MCF 10A (cell line): Measurements from ENCODE around the gene FAM234A. TPM values are rescaled to one million over a fixed set of nuclear protein-coding genes. Genes with fewer than 3 reads are reported as not detected.

ENCODE experiments used
- BruUV-seq: library from RNA; stranded (reverse); fragments of 400-500 nt; replicated peaks from 2 replicates; lab custom pipeline; 2021; lab: Mats Ljungman, UMichigan
- CTCF ChIA-PET: fragments of 300-600 bp; sonication (Branson Sonifier 250); formaldehyde crosslinking; extraction: SDS; loops from one replicate; lab custom pipeline; 2021; ENCODE audit warnings: antibody characterized with exemption, inconsistent platforms; lab: Yijun Ruan, JAX
- POLR2A ChIA-PET: fragments of 300-600, 350-650 bp; sonication (Branson Sonifier 250); formaldehyde crosslinking; extraction: SDS; loops from one replicate; lab custom pipeline; 2020; ENCODE audit warnings: antibody characterized with exemption, inconsistent platforms; lab: Yijun Ruan, JAX
- DNase-seq: peaks from one replicate; pipeline ENCODE4 v3.0.0-alpha.2; 2018; ENCODE audit not compliant: unreplicated experiment
- H3K27ac Mint-ChIP-seq: one replicate; pipeline ENCODE4 v1.8.0; 2022; ENCODE audit warnings: mild to moderate bottlenecking, low read depth, mixed read lengths; ENCODE audit not compliant: unreplicated experiment
- H3K27me3 Mint-ChIP-seq: one replicate; pipeline ENCODE4 v1.8.0; 2022; ENCODE audit warnings: mixed read lengths; ENCODE audit not compliant: insufficient read depth, unreplicated experiment
- H3K36me3 Mint-ChIP-seq: one replicate; pipeline ENCODE4 v1.8.0; 2022; ENCODE audit warnings: mild to moderate bottlenecking, moderate library complexity, mixed read lengths; ENCODE audit not compliant: insufficient read depth, unreplicated experiment
- H3K4me1 Mint-ChIP-seq: one replicate; pipeline ENCODE4 v1.8.0; 2022; ENCODE audit warnings: mixed read lengths; ENCODE audit not compliant: insufficient read depth, unreplicated experiment
- H3K4me3 Mint-ChIP-seq: one replicate; pipeline ENCODE4 v1.8.0; 2022; ENCODE audit warnings: mild to moderate bottlenecking, moderate library complexity, mixed read lengths; ENCODE audit not compliant: unreplicated experiment
- H3K9me3 Mint-ChIP-seq: one replicate; pipeline ENCODE4 v1.8.0; 2022; ENCODE audit warnings: mixed read lengths; ENCODE audit not compliant: unreplicated experiment
- intact Hi-C: fragments of 100-400 bp; cut with micrococcal nuclease; formaldehyde crosslinking; loops from 2 replicates; pipeline ENCODE4 v1.14.1; 2022
- total RNA-seq: library from RNA; stranded (reverse); gene quantifications from 2 replicates; pipeline ENCODE4 v1.2.3, GENCODE V29; 2022
- TF ChIP-seq, protein P1 (sequence below): fragments of 200-600 bp; IDR thresholded peaks from one replicate; pipeline ENCODE4 v1.8.0; 2022; ENCODE audit warnings: antibody characterized with exemption, mild to moderate bottlenecking; ENCODE audit not compliant: unreplicated experiment

The FAM234A gene
- total RNA-seq, 1 experiment from 2014 or later: 67.3 TPM

GRCh38 chr16:245105-245504 lies 10.5 kb downstream of the FAM234A start:
- CTCF ChIA-PET: no interaction called here
- intact Hi-C loops: no loop called here
- POLR2A ChIA-PET: interaction anchor here (0.6 to 3.4 kb wide), 3 partner anchors 8 to 196 kb away, joined by 3 to 10 read pairs (median 3); partner anchors contain the start of gene FAM234A

DNA sequence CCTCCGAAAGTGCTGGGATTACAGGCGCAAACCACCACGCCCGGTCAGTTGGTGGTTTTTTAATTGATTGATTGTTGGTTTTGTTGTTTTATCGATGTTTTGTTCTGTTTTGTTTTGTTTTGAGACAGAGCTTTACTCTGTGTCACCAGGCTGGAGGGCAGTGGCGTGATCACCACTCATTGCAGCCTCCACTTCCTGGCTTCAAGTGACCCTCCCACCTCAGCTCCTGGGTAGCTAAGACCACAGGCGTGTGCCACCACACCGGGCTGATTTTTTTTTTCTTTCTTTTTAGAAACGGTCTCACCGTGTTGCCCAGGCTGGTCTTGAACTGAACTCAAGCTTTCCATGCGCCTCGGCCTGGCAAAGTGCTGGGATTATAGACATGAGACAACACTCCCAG lies 12.4 kb downstream of the FAM234A start:
- no TSS peak for BruUV-seq
- Mint-ChIP-seq H3K9me3 (no peaks in the 10 kb centered on the region), H3K36me3 (peaks cover 14% of the 10 kb centered on the region), H3K27ac (no peak overlapping the region), H3K27me3 (no peaks in the 10 kb centered on the region), H3K4me1 (peaks cover 6% of the 10 kb centered on the region), H3K4me3 (no peak overlapping the region)
- TF ChIP-seq, protein P1, sequence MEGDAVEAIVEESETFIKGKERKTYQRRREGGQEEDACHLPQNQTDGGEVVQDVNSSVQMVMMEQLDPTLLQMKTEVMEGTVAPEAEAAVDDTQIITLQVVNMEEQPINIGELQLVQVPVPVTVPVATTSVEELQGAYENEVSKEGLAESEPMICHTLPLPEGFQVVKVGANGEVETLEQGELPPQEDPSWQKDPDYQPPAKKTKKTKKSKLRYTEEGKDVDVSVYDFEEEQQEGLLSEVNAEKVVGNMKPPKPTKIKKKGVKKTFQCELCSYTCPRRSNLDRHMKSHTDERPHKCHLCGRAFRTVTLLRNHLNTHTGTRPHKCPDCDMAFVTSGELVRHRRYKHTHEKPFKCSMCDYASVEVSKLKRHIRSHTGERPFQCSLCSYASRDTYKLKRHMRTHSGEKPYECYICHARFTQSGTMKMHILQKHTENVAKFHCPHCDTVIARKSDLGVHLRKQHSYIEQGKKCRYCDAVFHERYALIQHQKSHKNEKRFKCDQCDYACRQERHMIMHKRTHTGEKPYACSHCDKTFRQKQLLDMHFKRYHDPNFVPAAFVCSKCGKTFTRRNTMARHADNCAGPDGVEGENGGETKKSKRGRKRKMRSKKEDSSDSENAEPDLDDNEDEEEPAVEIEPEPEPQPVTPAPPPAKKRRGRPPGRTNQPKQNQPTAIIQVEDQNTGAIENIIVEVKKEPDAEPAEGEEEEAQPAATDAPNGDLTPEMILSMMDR: no peak
- POLR2A ChIA-PET: interaction anchor here (3.4 kb wide), 1 partner anchor 12 kb away, joined by 10 read pairs; the partner anchor contains the start of gene FAM234A
- intact Hi-C loops: no loop called here
- no peak for DNase-seq
- CTCF ChIA-PET: interaction anchor here (0.5 to 0.6 kb wide), 2 partner anchors 12 to 466 kb away, joined by 3 to 4 read pairs; no protein-coding TSS in a partner anchor

More at GRCh38 chr16:245105-245504, 10.5 kb downstream of the FAM234A start:
- peaks cover 3% of the 10 kb centered on the region for H3K36me3 Mint-ChIP-seq
- no peak overlapping the region for H3K27ac Mint-ChIP-seq
- TF ChIP-seq, protein P1: no peak
- H3K4me1 Mint-ChIP-seq: no peaks in the 10 kb centered on the region
- DNase-seq: no peak
- no peaks in the 10 kb centered on the region for H3K9me3 Mint-ChIP-seq
- no peak overlapping the region for H3K4me3 Mint-ChIP-seq
- no TSS peak for BruUV-seq
- H3K27me3 Mint-ChIP-seq: no peaks in the 10 kb centered on the region

- CTCF ChIA-PET: no interaction called here
- H3K4me1 Mint-ChIP-seq: peaks cover 6% of the 10 kb centered on the region
- no peaks in the 10 kb centered on the region for H3K27me3 Mint-ChIP-seq
- H3K9me3 Mint-ChIP-seq: no peaks in the 10 kb centered on the region
- BruUV-seq: no TSS peak
- POLR2A ChIA-PET: interaction anchor here (0.6 to 0.7 kb wide), 2 partner anchors 14 to 173 kb away, joined by 3 to 6 read pairs; no protein-coding TSS in a partner anchor
- TF ChIP-seq, protein P1: no peak
- intact Hi-C loops: no loop called here
- DNase-seq: no peak
- H3K36me3 Mint-ChIP-seq: peaks cover 20% of the 10 kb centered on the region
- H3K27ac Mint-ChIP-seq: no peak overlapping the region
- no peak overlapping the region for H3K4me3 Mint-ChIP-seq
These were observed 14.8 kb downstream of the FAM234A start for GRCh38 chr16:249431-249830.

DNA sequence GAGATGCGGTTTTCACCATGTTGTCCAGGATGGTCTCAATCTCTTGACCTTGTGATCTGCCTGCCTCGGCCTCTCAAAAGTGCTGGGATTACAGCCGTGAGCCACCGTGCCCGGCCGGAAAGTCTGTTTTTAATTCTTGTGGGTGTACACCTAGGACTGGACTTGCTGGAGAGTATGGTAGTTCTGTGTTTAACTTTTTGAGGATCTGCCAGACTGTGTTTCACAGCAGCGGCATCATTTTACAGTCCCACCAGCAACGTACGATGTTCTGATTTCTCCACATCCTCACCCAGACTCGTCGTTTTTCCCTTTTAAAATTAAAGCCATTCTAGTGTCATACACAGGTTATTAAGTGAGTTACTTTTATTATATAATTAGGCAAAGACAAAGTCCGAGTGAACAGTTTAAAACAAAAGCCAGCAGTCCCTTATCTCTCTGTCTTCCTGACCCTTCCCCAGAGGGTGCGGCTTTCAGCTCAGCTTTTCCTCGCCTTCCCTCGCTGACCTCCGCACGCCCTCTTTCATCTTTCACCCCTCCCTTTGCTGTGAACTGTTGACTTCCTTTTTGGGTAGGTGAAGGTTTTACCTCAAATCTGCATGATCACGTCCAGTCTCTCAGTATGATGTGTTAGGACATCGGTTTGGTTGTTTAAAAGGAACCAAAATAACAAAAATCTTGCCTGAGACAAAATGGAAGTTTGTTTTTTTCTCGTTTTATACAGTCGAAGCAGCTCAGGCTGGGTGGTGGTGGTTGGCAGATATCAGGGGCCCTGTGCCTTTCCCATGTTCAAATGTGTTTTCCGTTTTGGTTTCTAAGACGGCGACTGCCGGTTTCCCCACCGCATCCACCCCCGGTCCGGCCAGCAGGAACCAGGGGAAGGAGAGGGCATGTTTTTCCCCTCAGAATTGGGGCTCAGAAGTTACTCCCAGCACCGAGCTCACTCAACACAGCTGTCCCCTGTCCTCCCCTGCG lies 18.0 kb downstream of the FAM234A start:
- no peak overlapping the region for H3K4me3 Mint-ChIP-seq
- ChIA-PET POLR2A (interaction anchor here (0.6 to 0.9 kb wide), 2 partner anchors 7 to 53 kb away, joined by 3 to 4 read pairs; no protein-coding TSS in a partner anchor), CTCF (interaction anchor here (0.7 kb wide), 1 partner anchor 135 kb away, joined by 3 read pairs; no protein-coding TSS in a partner anchor)
- TF ChIP-seq, protein P1: no peak
- DNase-seq: no peak
- intact Hi-C loops: no loop called here
- H3K4me1 Mint-ChIP-seq: peaks cover 6% of the 10 kb centered on the region
- no peak overlapping the region for H3K27ac Mint-ChIP-seq
- peaks cover 53% of the 10 kb centered on the region for H3K36me3 Mint-ChIP-seq
- no peaks in the 10 kb centered on the region for H3K9me3 Mint-ChIP-seq
- H3K27me3 Mint-ChIP-seq: no peaks in the 10 kb centered on the region
- BruUV-seq: no TSS peak
